HepG2 (cell line): Measurements from ENCODE around the gene MLN. TPM values are rescaled to one million over a fixed set of nuclear protein-coding genes. Genes with fewer than 3 reads are reported as not detected.

Source experiments
- ATAC-seq: fragments of 200-7000 bp; cut with Tn5 transposase; 3 replicates; pipeline ENCODE4 v1.9.1; 2020; ENCODE audit warnings: mild to moderate bottlenecking, moderate library complexity
- BruUV-seq: library from RNA; stranded (reverse); fragments of 400-500 nt; replicated peaks from 2 replicates; lab custom pipeline; 2021; lab: Mats Ljungman, UMichigan
- CTCF ChIA-PET: fragments of 300-600 bp; formaldehyde crosslinking; extraction: SDS; loops from one replicate; lab custom pipeline; 2021; ENCODE audit warnings: low total read pairs, inconsistent platforms, low intra/inter-chr PET ratio; lab: Yijun Ruan, JAX
- POLR2A ChIA-PET: fragments of 350-600 bp; sonication (Branson Sonifier 250); formaldehyde crosslinking; loops from one replicate; lab custom pipeline; 2020; ENCODE audit warnings: antibody characterized with exemption, inconsistent platforms; lab: Yijun Ruan, JAX
- DNase-seq: peaks from one replicate; pipeline ENCODE4 v3.0.0-alpha.2; 2015; ENCODE audit warnings: low spot score
- FAIRE-seq: peaks from 3 replicates; lab custom pipeline; 2011; peaks lifted over from hg19 to GRCh38; lab: Jason Lieb, UNC
- H2AFZ ChIP-seq: one replicate; pipeline ENCODE4 v1.6.1; 2011; ENCODE audit warnings: low read length, inconsistent platforms
- H3K27ac ChIP-seq: fragments of 300-600 bp; 3 replicates; pipeline ENCODE4 v1.8.0; 2011; ENCODE audit warnings: mixed run types, mild to moderate bottlenecking, mixed read lengths, low read length, inconsistent platforms; ENCODE audit not compliant: insufficient read depth; ENCODE audit errors: extremely low read length
- H3K27me3 ChIP-seq, 2 experiments: fragments of 200-600 bp in 1 of 2; 2 replicates in 1 of 2; 3 replicates in 1 of 2; pipeline versions ENCODE4 v1.6.0 to v1.8.0; 2011; ENCODE audit warnings: low read length in 2 of 2, mild to moderate bottlenecking in 2 of 2, moderate library complexity in 2 of 2, inconsistent platforms in 1 of 2; ENCODE audit not compliant: insufficient read depth in 2 of 2, control insufficient read depth in 1 of 2
- H3K36me3 ChIP-seq, 2 experiments: fragments of 200-600 bp in 1 of 2; replicated peaks in 1 of 2; 2 replicates in 1 of 2; 3 replicates in 1 of 2; pipeline versions ENCODE4 v1.5.1 to v1.8.0; 2011; ENCODE audit warnings: low read length in 2 of 2, inconsistent platforms in 1 of 2; ENCODE audit not compliant: insufficient read depth in 2 of 2, control insufficient read depth in 1 of 2
- H3K4me1 ChIP-seq: 2 replicates; pipeline ENCODE4 v1.5.1; 2012; ENCODE audit warnings: low read length, inconsistent platforms; ENCODE audit not compliant: insufficient read depth
- H3K4me2 ChIP-seq: 2 replicates; pipeline ENCODE4 v1.6.0; 2011; ENCODE audit warnings: low read depth, low read length, inconsistent platforms
- H3K4me3 ChIP-seq, 3 experiments: fragments of 200-600 bp in 1 of 3; sonication (generic), shearing (Covaris generic) in 1 of 3; replicated peaks in 1 of 3; 2 replicates each; pipeline ENCODE4 v1.5.1; 2011 to 2016; ENCODE audit warnings: low read length in 3 of 3, inconsistent platforms in 2 of 3, low read depth in 2 of 3, mild to moderate bottlenecking in 2 of 3, control low read depth in 1 of 3, mixed read lengths in 1 of 3; ENCODE audit not compliant: insufficient read depth in 1 of 3
- H3K79me2 ChIP-seq: one replicate; pipeline ENCODE4 v1.6.1; 2011; ENCODE audit warnings: low read length, inconsistent platforms; ENCODE audit not compliant: insufficient read depth
- H3K9ac ChIP-seq: 2 replicates; pipeline ENCODE4 v1.6.0; 2011; ENCODE audit warnings: mild to moderate bottlenecking, low read depth, low read length, inconsistent platforms; ENCODE audit not compliant: insufficient read depth
- H3K9me3 ChIP-seq: 2 replicates; pipeline ENCODE4 v1.5.1; 2012; ENCODE audit warnings: mild to moderate bottlenecking, low read length
- H4K20me1 ChIP-seq: 2 replicates; pipeline ENCODE4 v1.6.0; 2011; ENCODE audit warnings: inconsistent platforms, mild to moderate bottlenecking, low read length, moderate library complexity; ENCODE audit not compliant: insufficient read depth
- BCL6 ChIP-seq: IDR thresholded peaks from 2 replicates; pipeline ENCODE4 v1.6.1; 2016; ENCODE audit warnings: missing genetic modification reagents, missing compliant biosample characterization
- HES4 ChIP-seq: sonication (generic); formaldehyde crosslinking; IDR thresholded peaks from 2 replicates; pipeline ENCODE4 v1.9.0; 2021; ENCODE audit warnings: mild to moderate bottlenecking, missing genetic modification reagents, borderline replicate concordance
- MXD4 ChIP-seq: IDR thresholded peaks from 2 replicates; pipeline ENCODE4 v1.6.1; 2016; ENCODE audit warnings: mild to moderate bottlenecking, missing biosample characterization, missing genetic modification reagents
- MZF1 ChIP-seq: sonication (generic); formaldehyde crosslinking; IDR thresholded peaks from 2 replicates; pipeline ENCODE4 v1.8.1; 2023; ENCODE audit warnings: mild to moderate bottlenecking, missing genetic modification reagents, borderline replicate concordance
- SAP130 ChIP-seq: IDR thresholded peaks from 2 replicates; pipeline ENCODE4 v1.6.1; 2016; ENCODE audit warnings: low read depth
- SMARCC2 ChIP-seq: fragments of 450-650 bp; IDR thresholded peaks from 2 replicates; pipeline ENCODE4 v1.6.1; 2017; ENCODE audit warnings: antibody characterized with exemption, mild to moderate bottlenecking
- ZNF24 ChIP-seq: fragments of 450-650 bp; IDR thresholded peaks from 2 replicates; pipeline ENCODE4 v1.6.1; 2017; ENCODE audit warnings: antibody characterized with exemption, mild to moderate bottlenecking
- ZNF775 ChIP-seq: sonication (generic); formaldehyde crosslinking; IDR thresholded peaks from 2 replicates; pipeline ENCODE4 v1.4.0; 2020; ENCODE audit warnings: missing genetic modification reagents, mild to moderate bottlenecking, moderate library complexity, borderline replicate concordance
- ZNF792 ChIP-seq: IDR thresholded peaks from 2 replicates; pipeline ENCODE4 v1.6.1; 2016
- WGBS: methylation state at CpG from one replicate; pipeline ENCODE4 v1.1.6; 2017; ENCODE audit warnings: low lambda C conversion rate; 5-methylcytosine and 5-hydroxymethylcytosine counted together
- in situ Hi-C: cut with HindIII; loops from 2 replicates; pipeline ENCODE4 v1.10.0; 2017; ENCODE audit warnings: low pct_unique_long_range_greater_than_20kb; ENCODE audit not compliant: extremely low pct_ligation_motif_present
- intact Hi-C: fragments of 100-400 bp; cut with micrococcal nuclease; formaldehyde crosslinking; loops from one replicate; pipeline ENCODE4 v1.10.0; 2022; ENCODE audit not compliant: unreplicated experiment
- polyA plus RNA-seq, 8 experiments: library from polyadenylated mRNA; depleted of rRNA in 3 of 8; stranded (reverse) in 7 of 8; unstranded in 1 of 8; fragments of >200 nt; fragmentation: Illumina TruSeq in 4 of 8; extraction: Trizol in 4 of 8; gene quantifications; 2 replicates each; pipeline versions ENCODE4 v1.2.1 to v1.2.3, GENCODE V29; 2011 to 2016; ENCODE audit warnings: low read depth in 4 of 8, missing spikeins in 1 of 8, mixed read lengths in 1 of 8; ENCODE audit not compliant: insufficient read depth in 1 of 8
- total RNA-seq, 5 experiments: library from RNA; depleted of rRNA; stranded (reverse); fragments of >200 nt; fragmentation: Illumina TruSeq; extraction: Trizol; gene quantifications; 2 replicates each; pipeline ENCODE4 v1.2.3, GENCODE V29; 2016; ENCODE audit warnings: low read depth in 1 of 5
- TF ChIP-seq, protein P1 (sequence below): sonication (generic); formaldehyde crosslinking; IDR thresholded peaks from 2 replicates; pipeline ENCODE4 v1.4.0; 2020; ENCODE audit warnings: missing genetic modification reagents
- TF ChIP-seq, protein P2 (sequence below): sonication (generic); formaldehyde crosslinking; IDR thresholded peaks from 2 replicates; pipeline ENCODE4 v1.5.0; 2020; ENCODE audit warnings: mild to moderate bottlenecking, missing genetic modification reagents, borderline replicate concordance
- TF ChIP-seq, protein P3 (sequence below): sonication (generic); IDR thresholded peaks from 2 replicates; pipeline ENCODE4 v1.6.1; 2016; ENCODE audit warnings: low read depth, borderline replicate concordance
- TF ChIP-seq, protein P4 (sequence below): sonication (generic); formaldehyde crosslinking; IDR thresholded peaks from 2 replicates; pipeline ENCODE4 v1.4.0; 2020; ENCODE audit warnings: missing genetic modification reagents, mild to moderate bottlenecking, borderline replicate concordance

Gene MLN
- total and polyA plus RNA-seq, 2 of the 13 experiments (the other 11 are each of a cell fraction or from before 2014, with no cell fraction given), result not detected

DNA sequence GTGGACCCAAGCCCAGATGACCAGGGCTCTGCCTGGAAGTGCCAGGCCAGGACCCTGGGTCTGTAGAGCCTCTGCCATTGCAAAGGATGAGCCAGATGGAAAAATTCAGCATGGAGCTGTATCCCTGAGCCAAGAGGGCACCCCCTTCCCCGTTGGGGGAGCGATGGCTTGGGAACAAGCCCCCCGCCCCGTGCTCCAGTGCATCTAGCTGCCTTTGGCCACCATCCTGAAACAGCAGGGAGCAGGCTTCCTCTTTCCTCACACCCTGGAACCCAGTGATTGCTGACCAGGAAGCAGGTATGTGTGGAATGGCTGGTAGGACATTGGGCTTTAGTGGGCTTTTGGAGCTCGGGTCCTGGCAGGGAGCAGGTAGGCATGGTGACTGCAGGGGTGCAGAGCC lies 2.2 kb downstream of the MLN start:
- in situ Hi-C loops (no loop called here), intact Hi-C loops (no loop called here)
- no peak overlapping the region for H3K9ac ChIP-seq
- no peak overlapping the region for H3K4me2 ChIP-seq
- no peaks in the 10 kb centered on the region for H3K79me2 ChIP-seq
- no peak overlapping the region for H3K27ac ChIP-seq
- H3K9me3 ChIP-seq, result no peaks in the 10 kb centered on the region
- DNase-seq (no peak), FAIRE-seq (no peak), ATAC-seq (no peak)
- no peaks in the 10 kb centered on the region for H3K4me1 ChIP-seq
- H3K36me3 ChIP-seq, result no peaks in the 10 kb centered on the region
- H2AFZ ChIP-seq, result no peak overlapping the region
- H3K27me3 ChIP-seq, result peaks cover 8 to 83% of the 10 kb centered on the region in 2 experiments; a peak in 3 of 5 replicates
- BruUV-seq, result no TSS peak
- POLR2A ChIA-PET, result no interaction called here
- 13% methylated on average over 5 of the region's 5 CpGs for WGBS
- no peaks in the 10 kb centered on the region; the same call in 1 of the 2 replicates for H4K20me1 ChIP-seq
- H3K4me3 ChIP-seq, result no peak overlapping the region
- CTCF ChIA-PET, result no interaction called here
- TF ChIP-seq, protein P1, sequence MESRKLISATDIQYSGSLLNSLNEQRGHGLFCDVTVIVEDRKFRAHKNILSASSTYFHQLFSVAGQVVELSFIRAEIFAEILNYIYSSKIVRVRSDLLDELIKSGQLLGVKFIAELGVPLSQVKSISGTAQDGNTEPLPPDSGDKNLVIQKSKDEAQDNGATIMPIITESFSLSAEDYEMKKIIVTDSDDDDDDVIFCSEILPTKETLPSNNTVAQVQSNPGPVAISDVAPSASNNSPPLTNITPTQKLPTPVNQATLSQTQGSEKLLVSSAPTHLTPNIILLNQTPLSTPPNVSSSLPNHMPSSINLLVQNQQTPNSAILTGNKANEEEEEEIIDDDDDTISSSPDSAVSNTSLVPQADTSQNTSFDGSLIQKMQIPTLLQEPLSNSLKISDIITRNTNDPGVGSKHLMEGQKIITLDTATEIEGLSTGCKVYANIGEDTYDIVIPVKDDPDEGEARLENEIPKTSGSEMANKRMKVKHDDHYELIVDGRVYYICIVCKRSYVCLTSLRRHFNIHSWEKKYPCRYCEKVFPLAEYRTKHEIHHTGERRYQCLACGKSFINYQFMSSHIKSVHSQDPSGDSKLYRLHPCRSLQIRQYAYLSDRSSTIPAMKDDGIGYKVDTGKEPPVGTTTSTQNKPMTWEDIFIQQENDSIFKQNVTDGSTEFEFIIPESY (CRISPR knock-in tag), result no peak
- TF ChIP-seq MXD4 (CRISPR knock-in tag) (no peak), SAP130 (CRISPR knock-in tag) (no peak), BCL6 (no peak), MZF1 (CRISPR knock-in tag) (no peak), SMARCC2 (no peak), ZNF792 (no peak), ZNF24 (no peak), ZNF775 (CRISPR knock-in tag) (no peak), HES4 (CRISPR knock-in tag) (no peak)
- TF ChIP-seq, protein P2, sequence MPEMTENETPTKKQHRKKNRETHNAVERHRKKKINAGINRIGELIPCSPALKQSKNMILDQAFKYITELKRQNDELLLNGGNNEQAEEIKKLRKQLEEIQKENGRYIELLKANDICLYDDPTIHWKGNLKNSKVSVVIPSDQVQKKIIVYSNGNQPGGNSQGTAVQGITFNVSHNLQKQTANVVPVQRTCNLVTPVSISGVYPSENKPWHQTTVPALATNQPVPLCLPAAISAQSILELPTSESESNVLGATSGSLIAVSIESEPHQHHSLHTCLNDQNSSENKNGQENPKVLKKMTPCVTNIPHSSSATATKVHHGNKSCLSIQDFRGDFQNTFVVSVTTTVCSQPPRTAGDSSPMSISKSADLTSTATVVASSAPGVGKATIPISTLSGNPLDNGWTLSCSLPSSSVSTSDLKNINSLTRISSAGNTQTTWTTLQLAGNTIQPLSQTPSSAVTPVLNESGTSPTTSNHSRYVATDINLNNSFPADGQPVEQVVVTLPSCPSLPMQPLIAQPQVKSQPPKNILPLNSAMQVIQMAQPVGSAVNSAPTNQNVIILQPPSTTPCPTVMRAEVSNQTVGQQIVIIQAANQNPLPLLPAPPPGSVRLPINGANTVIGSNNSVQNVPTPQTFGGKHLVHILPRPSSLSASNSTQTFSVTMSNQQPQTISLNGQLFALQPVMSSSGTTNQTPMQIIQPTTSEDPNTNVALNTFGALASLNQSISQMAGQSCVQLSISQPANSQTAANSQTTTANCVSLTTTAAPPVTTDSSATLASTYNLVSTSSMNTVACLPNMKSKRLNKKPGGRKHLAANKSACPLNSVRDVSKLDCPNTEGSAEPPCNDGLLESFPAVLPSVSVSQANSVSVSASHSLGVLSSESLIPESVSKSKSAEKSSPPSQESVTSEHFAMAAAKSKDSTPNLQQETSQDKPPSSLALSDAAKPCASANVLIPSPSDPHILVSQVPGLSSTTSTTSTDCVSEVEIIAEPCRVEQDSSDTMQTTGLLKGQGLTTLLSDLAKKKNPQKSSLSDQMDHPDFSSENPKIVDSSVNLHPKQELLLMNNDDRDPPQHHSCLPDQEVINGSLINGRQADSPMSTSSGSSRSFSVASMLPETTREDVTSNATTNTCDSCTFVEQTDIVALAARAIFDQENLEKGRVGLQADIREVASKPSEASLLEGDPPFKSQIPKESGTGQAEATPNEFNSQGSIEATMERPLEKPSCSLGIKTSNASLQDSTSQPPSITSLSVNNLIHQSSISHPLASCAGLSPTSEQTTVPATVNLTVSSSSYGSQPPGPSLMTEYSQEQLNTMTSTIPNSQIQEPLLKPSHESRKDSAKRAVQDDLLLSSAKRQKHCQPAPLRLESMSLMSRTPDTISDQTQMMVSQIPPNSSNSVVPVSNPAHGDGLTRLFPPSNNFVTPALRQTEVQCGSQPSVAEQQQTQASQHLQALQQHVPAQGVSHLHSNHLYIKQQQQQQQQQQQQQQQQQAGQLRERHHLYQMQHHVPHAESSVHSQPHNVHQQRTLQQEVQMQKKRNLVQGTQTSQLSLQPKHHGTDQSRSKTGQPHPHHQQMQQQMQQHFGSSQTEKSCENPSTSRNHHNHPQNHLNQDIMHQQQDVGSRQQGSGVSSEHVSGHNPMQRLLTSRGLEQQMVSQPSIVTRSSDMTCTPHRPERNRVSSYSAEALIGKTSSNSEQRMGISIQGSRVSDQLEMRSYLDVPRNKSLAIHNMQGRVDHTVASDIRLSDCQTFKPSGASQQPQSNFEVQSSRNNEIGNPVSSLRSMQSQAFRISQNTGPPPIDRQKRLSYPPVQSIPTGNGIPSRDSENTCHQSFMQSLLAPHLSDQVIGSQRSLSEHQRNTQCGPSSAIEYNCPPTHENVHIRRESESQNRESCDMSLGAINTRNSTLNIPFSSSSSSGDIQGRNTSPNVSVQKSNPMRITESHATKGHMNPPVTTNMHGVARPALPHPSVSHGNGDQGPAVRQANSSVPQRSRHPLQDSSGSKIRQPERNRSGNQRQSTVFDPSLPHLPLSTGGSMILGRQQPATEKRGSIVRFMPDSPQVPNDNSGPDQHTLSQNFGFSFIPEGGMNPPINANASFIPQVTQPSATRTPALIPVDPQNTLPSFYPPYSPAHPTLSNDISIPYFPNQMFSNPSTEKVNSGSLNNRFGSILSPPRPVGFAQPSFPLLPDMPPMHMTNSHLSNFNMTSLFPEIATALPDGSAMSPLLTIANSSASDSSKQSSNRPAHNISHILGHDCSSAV (CRISPR knock-in tag), result no peak
- TF ChIP-seq, protein P3, sequence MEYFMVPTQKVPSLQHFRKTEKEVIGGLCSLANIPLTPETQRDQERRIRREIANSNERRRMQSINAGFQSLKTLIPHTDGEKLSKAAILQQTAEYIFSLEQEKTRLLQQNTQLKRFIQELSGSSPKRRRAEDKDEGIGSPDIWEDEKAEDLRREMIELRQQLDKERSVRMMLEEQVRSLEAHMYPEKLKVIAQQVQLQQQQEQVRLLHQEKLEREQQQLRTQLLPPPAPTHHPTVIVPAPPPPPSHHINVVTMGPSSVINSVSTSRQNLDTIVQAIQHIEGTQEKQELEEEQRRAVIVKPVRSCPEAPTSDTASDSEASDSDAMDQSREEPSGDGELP, result no peak
- TF ChIP-seq, protein P4, sequence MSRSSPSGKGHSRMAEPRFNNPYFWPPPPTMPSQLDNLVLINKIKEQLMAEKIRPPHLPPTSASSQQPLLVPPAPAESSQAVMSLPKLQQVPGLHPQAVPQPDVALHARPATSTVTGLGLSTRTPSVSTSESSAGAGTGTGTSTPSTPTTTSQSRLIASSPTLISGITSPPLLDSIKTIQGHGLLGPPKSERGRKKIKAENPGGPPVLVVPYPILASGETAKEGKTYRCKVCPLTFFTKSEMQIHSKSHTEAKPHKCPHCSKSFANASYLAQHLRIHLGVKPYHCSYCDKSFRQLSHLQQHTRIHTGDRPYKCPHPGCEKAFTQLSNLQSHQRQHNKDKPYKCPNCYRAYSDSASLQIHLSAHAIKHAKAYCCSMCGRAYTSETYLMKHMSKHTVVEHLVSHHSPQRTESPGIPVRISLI (CRISPR knock-in tag), result no peak
